Erythroblast (primary cell): ENCODE results near the gene RRP1.

ENCODE experiments used
- GATA1 ChIP-seq: IDR thresholded peaks from 2 replicates; pipeline ENCODE4 v1.6.1; 2011; ENCODE audit warnings: low read depth, mild to moderate bottlenecking, control low read depth, low read length, moderate library complexity
- POLR2A ChIP-seq: IDR thresholded peaks from 2 replicates; pipeline ENCODE4 v1.6.1; 2011; ENCODE audit warnings: mild to moderate bottlenecking, low read length

DNA sequence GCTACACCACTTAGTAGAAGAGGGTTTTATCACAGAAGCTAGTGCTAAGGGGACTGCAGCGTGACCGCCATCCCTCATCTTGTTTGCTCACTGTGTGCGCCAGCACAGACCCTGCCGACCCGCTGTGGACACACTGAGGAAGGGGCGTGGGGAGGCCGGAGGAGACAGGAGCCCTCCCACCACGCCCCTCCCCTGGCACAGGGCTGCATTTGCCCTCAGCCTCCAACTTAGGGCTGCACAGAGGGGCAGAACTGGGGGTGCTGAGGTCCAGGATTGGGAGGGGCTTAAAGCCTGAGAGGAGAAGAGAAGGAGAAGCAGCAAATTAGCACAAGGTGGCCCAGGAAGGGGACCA lies 37.2 kb downstream of the RRP1 start:
- TF ChIP-seq POLR2A (no peak), GATA1 (no peak)
